ENCODE measurements around the gene TPGS1.
"Not testable (repeated sequence)": the region's sequence is repeated elsewhere in the genome, so short reads cannot be mapped to it uniquely, and the experiment has no call there.

TPGS1 gene

DNA sequence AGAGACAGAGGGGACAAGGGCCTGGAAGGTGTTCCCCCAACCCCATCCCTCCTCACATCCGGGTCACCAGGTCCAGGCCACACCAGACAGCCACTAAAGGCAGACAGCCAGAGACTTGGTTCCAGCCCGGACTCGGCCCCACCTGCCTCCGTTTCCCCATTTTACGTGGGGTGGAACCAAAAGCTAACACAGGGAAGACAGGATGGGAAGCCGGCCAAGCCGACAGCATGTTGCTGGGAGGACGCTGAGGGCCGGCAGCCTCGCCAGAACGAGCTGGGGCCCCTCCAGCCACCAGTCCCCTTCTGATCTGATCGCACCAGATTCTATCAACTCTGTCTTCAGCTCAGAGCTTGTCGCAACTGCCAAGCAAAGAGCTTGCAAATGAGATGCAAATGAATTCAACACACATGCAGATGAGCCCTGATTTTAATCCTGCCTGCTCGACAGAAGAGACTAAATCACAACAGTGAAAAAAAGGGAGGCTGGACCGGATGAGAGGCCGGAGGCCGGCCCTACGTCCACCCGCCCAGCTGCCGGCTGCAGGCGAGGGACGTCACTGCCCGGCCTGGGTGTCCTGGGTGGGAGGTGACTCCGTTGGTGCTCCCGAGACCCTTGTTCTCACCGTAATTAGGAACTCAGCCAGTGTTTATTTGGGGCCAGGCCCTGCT lies 28.9 kb upstream of the TPGS1 start:
- DNase-seq = no peak

DNA sequence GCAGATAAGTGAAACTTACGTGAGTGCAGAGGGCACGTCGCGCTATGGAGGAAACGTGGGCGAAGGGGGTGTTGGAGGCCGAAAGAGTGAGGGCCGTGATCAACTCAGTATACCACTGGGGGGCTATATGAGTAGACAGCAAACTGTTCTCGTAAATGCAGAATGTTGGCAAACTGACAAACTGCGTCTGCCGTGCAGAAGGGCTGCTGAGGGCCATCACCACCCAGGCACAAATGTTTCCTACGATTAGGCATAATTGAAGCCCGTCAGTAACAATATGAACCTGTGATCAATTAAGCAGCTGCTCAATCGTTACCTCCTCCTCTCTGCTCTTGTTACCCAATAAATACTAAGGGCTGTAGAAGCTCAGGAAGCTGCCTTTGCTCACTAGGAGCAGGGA lies 28.3 kb upstream of the TPGS1 start:
- DNase-seq = no peak

DNA sequence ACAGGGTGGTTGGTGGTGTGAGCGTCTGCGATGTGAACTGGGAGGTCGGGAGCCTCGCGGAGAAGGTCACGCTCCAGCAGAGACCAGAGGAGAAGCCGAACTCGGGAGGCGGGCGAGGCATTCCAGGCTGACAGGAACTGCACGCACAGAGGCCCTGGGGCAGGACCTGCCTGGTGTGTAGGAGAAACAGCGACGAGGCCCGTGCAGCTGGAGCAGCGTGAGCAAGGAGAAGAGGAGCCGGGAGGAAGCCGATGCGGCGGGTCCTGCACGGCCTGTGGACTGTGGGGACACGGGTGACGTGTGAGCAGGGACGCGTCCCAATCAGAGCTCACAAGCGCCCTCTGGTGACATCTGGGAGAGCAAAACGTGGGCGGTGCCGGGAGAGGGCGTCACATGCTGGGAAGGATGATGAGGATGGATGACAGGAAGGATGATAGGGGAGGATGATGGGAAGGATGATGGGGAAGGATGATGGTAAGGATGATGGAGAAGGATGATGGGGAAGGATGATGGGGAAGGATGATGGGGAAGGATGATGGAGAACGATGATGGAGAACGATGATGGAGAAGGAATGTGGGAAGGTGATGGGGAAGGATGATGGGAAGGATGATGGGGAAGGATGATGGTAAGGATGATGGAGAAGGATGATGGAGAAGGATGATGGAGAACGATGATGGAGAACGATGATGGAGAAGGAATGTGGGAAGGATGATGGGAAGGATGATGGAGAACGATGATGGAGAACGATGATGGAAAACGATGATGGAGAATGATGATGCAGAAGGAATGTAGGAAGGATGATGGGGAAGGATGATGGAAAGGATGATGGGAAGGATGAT lies 27.1 kb upstream of the TPGS1 start:
- DNase-seq = peak; percentile 41

DNA sequence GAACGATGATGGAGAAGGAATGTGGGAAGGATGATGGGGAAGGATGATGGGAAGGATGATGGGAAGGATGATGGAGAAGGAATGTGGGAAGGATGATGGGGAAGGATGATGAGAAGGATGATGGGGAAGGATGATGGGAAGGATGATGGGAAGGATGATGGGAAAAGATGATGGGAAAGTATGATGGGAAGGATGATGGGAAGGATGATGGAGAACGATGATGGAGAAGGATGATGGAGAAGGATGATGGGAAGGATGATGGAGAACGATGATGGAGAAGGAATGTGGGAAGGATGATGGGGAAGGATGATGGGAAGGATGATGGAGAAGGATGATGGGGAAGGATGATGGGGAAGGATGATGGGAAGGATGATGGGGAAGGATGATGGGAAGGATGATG lies 26.2 kb upstream of the TPGS1 start:
- DNase-seq = not testable (repeated sequence)

DNA sequence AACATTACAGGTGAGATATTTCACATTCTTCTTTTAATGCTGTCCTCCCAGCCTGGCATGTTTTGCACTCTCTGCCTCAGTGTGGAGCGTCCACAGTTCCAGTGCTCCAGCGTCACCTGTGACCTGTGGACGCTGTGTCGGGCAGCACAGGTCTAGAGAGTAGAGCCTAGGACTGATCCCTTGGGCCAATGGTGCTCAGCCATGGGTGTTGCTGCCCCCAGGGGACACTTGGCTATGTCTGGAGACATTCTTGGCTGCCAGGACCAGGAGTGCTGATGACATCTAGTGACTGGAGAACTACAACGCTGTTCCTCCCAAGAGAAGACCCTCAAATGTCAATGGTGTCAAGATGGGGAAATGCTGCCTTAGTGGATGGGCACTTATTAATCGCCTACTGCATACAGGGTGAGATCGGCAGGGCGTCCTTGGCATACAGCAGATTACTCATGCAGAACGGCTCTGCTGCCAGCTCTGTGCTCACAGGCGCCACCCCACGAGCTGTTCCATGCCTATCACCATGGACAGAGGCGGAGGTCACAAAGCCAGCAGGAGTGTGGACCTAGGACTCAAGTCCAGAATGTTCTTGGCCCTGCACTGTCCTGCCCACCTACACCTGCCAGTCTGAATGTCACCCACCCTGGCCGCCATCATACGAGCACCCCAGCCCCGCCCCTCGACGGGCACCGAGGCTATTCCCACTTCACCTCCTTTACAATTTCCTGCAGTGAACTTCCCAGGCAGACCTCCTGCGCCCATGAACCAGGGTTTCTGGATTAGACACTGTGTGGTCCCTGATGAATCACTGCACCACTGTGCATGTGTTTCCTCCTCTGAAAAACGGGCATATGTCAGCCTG lies 24.9 kb upstream of the TPGS1 start:
- no peak for DNase-seq

DNA sequence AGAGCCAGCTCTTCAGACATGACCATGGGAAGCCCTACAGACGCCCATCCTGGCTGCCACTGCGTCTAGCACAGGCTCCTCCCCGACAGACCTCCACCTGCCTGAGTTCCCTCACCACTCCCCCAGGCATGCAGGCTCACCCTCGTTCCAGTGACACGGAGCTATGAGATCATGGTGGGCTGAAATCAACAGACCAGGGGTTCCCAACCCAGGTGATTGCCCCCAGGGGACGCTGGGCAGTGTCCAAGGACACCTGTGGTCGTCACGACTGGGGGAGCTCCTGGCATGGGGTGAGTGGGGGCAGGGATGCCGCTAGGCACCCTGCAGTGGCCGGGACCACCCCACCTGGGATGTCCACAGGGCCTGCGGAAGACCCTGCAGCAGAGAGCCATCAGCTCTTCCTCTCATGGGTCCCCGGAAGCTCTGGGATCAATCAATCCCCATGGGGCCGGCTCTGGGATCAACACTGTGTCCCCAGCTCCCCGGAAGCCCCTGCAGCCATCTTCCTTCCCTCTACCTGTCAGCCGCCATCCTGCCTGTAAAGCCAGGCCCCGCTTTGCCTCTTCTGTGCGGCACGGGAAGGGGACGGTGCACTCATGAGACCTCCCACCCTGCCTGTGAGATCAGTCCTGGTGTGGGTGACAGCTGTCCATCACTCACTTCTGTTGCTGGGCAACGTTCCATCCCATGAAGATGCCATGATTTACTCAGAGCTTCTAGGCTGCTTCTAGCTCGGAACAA lies 23.8 kb upstream of the TPGS1 start:
- peak; percentile 26 for DNase-seq

DNA sequence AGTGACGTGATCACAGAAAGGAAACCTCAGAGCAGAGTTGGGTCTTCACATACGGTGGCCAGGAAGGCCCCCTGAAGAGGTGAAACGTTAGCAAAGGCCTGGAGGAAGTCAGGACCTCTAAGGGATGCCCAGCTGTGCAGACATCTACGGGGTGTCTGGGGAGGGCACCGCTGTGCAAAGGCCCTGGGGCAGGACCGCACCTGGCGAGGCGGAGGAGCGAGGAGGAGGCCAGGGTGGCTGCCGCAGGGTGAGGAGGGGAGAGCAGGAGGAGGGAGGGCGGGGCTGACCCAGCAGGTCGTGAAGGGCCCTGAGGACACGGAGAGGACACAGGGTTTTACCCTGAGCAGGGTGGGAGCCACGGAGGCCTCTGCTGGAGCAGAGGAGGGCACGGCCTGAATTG lies 22.8 kb upstream of the TPGS1 start:
- DNase-seq = no peak

DNA sequence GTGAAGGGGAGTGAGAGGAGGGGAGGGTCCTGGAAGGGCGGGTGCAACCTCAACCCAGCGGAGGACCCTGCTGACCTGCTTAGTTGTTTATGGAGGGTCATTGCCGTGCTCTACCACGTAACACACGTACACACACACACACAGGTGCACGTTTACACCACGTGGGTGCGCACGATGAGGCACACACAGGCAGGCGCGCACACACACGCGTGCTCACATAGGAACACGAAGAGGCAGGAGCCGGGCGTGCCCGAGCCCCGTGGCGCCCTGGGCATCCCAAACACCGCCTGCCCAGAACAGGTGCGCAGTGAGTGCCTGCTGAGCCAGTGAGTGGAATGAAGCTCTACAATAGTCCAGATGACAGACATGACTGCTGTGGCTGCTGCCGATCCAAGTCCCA lies 22.2 kb upstream of the TPGS1 start:
- DNase-seq = peak; percentile 83

DNA sequence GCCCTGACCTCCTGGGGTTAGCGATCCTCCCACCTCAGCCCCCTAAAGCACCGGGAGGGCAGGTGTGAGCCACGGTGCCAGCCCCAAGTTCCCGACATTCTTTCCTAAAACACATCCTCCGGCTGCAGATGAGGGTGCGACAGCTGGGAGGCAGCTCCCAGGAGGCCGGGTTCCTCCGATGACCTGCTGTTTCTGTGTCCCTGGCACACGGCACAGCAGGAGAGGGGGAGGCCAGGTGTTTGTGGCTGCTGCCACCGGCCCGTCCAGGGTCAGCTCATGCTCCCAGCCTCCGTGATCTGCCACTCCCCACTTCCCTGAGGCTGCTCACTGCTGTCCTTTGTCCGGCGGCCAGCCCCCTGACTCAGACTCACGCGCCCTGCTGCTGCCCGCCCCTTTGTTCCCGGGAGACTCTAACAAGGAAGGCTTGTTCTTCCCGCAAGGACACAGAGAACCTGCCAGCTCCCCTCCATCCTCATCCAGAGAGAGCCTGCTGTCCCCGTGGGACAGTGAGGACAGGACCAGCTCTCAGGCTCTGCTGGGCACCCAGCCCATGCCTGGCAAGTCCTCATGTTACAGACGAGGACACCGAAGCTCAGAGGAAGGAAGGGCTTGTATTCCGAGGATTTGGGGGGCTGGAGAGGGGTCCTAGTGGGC lies 21.6 kb upstream of the TPGS1 start:
- peak; percentile 78 for DNase-seq

DNA sequence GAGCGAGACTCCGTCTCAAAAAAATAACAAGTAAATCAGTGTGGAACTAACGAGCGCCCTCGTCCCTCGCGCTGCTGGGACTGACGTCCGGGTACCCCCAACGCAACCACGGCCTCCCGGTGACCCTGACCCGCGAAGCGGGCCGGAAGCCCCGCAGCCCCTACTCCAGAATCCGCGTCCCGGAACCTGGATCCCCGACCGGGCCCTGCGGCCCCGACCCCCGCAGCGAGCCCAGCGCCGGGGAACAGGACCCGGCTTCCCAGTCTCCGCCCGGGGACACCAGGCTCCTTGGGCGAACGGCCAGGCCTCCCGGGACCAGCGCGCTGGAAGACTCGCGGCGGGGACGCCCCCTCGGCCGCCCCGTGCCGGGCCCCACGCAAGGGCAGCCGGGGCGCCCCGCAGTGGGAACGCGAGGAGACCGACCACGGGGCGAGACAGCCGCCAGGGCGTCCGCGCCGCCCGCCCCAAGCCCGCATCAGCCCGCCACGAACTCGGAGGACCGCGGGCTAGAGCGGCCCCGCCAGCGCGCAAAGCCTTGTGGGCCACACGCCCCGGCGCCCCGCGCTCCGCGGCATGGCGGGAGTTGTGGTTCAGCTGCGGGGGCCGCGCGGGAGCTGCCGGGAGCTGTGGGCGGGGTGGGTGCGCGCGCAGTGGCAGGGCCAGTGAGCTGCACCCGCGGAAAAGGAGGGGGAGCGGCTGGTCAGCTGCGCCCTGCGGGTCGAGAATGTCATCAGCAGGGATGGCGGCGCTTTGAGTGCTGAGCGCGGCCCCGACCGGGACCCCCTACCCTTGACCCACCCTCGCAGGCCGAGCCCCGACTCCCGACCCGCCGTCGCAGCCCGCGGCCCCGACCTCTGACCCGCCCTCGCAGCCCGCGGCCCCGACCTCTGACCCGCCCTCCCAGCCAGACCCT lies 18.5 kb upstream of the TPGS1 start:
- DNase-seq = peak; percentile 96

DNA sequence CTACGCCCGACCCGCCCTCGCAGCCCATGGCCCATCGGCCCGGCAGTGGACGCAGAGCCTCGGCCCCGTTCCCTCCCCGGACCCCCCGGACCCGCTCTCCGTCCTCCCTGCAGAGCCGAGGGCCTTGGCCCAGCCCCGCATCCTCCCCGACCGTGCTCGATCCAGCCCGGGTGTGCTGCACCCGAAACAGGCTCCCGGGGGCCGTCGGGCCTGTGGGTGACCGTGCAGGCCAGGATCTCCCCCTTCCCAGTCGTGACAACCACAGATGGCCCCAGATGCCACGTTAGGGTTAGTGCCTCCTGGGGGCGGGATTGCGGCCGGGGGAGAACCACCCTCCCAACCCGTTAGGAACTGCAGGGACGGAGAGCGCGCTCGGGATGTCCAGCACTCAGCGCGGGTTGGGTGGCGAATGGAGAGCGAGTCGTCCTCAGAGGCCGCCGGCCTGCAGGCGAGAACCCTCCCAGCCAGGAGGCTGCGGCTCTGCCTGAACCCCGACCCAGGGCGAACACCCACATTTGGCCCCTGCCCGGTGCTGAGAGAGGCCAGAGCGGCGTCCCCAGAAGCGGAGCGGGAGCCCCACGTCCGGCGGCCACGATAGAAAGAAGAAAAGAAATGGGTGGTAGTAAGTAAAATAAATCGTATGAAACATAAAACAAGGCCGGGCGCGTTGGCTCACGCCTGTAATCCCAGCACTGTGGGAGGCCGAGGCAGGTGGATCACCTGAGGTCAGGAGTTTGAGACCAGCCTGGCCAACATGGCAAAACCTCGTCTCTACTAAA lies 17.7 kb upstream of the TPGS1 start:
- DNase-seq = no peak

DNA sequence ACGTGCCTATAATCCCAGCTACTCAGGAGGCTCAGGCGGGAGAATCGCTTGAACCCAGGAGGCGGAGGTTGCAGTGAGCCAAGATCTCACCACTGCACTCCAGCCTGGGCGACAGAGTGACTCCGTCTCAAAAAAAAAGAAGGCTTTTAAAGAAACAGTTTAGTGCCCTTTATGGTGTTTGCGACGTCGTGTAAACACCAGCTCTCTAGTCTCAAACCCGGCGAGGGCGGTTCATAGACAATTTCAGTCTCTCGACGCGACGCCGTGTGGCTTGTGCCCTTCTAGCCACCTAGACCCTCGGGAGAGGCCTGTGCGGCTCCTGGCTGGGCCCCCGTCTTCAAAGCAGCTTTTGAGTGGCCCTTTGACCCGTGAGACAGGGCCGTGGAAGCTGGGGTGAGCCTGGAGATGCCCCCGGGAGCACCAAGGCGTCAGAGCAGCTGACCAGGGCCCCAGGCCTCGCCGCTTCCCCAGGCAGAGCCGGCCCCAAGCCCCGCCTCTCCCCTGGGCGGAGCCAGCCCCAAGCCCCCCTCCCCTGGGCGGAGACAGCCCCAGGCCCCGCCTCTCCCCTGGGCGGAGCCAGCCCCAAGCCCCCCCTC lies 16.1 kb upstream of the TPGS1 start:
- DNase-seq = no peak

DNA sequence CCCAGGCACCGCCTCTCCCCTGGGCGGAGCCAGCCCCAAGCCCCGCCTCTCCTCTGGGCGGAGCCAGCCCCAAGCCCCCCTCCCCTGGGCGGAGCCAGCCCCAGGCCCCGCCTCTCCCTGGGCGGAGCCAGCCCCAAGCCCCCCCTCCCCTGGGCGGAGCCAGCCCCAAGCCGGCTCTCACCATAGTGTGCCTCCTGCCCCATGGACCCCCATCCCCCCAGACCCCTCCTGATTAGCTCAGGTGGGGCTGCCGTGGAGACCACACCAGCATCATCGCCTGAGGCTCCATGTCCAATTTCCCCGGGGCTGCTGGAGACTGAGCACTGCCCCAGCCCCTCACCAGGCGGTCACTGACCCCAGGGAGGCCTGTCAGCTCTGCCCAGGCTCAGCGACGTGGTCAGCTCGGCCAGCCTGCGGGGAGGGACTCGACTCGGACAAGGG lies 15.2 kb upstream of the TPGS1 start:
- no peak for DNase-seq

DNA sequence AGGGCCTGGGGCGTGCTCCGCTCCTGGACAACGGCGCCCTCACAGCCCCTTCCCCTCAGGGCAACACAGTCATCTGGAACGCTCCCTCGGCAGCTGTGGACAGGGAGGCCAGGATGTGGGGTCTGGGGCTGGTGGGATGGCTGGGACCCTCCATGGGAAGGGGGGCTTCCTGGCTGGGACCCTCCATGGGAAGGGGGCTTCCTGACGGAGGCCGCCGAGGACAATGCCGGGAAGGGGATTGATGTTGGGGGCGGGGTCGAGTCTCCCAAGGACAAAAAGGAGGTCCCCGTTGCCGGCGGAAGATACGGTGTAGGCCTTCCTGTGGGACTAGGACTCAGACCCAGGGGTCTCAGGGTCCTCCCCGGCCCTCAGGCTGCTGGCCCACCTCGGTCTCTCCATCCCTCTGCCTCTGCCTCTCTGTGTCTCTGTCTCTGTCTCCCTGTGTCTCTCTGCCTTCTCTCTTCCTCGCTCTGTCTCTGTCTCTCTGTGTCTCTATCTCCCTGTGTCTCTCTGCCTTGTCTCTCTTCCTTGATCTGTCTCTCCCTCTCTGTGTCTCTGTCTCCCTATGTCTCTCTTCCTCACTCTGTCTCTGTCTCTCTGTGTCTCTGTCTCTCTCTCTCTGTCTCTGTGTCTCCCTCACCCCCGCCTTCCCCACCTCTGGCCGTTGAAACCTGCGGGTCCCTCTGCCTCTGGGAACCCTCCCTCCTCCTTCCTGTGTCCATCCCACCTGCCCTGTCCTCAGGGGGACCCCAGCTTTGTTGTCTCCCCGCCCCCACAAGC lies 13.7 kb upstream of the TPGS1 start:
- no peak for DNase-seq

DNA sequence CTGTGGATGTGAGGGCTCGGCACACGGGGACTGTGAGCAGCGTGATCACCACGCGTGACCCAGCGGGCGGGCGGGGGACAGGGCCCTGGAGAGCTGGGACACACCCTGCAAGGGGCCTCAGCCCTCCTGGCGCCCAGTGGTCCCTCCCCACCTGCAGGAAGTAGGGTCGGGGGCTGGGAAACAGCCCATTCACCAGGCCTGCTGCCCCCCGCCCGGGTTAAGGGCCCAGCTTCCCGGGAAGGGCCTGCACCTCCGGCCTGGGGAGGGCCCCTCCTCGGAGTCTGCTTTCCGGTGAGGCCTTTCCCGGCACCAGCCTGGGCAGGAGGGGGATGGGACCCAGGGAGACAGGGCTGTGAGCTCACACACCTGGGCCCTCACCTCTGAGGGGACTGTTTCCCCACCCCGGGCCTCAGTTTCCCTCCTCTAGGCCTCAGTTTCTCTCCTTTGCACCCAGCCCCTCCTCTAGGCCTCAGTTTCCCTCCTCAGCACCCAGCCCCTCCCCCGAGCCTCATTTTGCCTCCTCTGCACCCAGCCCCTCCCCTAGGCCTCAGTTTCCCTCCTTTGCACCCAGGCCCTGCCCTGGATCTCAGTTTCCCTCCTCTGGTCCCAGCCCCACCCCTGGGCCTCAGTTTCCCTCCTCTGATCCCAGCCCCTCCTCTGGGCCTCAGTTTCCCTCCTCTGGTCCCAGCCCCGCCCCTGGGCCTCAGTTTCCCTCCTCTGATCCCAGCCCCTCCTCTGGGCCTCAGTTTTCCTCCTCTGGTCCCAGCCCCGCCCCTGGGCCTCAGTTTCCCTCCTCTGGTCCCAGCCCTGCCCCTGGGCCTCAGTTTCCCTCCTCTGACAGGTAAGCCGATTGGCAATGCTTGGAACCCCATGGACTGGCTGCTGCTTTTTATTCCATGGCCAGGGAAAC lies 12.9 kb upstream of the TPGS1 start:
- no peak for DNase-seq

DNA sequence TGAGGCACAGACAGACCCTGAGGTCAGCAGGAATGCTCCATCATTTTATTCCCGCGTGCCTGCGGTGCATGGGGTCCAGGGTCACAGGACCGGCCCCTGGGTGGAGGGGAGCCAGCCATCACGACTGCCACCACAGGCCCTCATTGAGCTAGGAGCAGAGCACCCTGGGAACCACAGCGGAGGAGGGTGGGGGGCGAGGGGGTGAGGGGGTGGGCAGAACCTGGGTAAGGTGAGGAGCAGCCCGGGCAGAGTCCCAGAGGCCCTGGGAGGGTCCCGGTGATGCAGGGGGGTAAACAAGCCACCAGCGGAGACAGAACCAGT lies 12.3 kb upstream of the TPGS1 start:
- DNase-seq = no peak

DNA sequence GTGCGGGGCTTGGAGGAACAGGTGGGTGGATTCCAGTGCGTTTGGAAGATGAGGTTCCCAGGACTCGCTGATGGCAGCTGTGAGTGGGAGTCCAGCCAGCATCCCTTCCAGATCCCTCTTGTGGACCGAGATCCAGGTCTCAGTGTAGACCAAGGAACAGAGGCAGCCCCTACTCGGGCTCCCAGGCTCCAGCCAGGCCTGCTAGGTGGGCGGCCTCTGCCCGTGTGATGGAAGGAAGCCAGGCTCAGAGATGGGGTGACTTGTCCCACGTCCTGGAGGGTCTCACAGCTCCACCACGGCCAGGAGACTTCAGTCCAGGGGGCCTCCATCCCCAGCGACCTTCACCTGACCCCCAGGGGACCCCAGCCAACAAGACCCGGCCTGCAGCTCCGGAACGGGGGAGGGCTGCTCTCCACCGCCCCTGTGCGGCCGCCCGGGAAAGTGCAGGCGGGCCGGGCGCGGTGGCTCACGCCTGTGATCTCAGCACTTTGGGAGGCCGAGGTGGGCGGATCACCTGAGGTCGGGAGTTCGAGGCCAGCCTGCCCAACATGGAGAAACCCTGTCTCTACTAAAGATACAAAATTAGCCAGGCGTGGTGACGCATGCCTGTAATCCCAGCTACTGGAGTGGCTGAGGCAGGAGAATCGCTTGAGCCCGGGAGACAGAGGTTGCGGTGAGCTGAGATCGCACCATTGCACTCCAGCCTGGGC lies 11.7 kb upstream of the TPGS1 start:
- DNase-seq = peak; percentile 36

Measured in NCI-H345 (cell line).